HG03175 (cell line): ENCODE data around the gene SNX15.
A peak's percentile ranks its signal among the peaks of the same experiment; 100 is the strongest.
"Not testable (repeated sequence)": the region's sequence is repeated elsewhere in the genome, so short reads cannot be mapped to it uniquely, and the experiment has no call there.

Experiments
- ATAC-seq: cut with Tn5 transposase; IDR thresholded peaks from one replicate; pipeline ENCODE4 v1.9.1; 2021; ENCODE audit warnings: mild to moderate bottlenecking, moderate library complexity; ENCODE audit not compliant: unreplicated experiment

Gene SNX15, protein sequence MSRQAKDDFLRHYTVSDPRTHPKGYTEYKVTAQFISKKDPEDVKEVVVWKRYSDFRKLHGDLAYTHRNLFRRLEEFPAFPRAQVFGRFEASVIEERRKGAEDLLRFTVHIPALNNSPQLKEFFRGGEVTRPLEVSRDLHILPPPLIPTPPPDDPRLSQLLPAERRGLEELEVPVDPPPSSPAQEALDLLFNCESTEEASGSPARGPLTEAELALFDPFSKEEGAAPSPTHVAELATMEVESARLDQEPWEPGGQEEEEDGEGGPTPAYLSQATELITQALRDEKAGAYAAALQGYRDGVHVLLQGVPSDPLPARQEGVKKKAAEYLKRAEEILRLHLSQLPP

DNA sequence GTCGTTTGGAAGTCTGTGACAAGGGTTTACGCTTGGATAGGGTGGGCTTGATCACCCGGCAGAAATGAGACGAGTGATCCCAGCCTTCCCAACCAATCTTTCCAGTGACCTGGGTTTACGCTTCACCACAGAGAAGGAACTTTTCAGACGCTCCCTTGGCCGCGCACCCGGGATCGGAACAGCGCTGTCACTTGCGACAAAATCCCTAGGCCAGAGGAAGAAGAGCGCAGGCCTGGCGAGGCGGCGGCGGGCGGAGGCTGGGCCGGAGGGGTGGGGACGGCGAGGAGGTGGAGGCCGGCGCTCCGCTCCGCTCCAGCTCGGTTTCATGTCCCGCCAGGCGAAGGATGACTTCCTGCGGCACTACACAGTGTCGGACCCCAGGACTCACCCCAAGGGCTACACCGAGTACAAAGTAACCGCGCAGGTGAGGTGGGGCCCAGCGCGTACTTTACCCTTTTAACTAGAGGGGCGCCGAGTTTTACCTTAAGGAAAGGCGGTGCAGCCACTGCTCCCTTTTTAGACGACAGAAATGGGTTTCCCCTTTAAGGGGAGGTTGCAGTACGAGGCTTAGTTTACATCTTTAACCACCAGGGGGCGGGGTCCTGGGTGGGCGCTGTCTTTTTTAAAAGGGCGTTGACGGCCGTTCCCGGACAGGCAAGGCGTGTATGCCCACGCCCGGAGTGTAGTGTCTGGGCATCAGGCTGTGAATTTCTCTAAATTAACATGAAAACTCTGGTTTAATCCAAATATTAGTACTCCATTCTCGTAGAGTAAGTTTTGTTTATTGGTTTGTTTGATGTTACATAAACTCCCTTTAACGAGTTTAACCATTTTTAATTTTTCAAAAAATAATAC lies at the start of gene SNX15:
Gene SNX15, plus strand, starts transcription at position 227 of the 855 bp plus-strand sequence. Its CDS starts 99 bp downstream, at position 326.
- peak; percentile 87 for ATAC-seq

DNA sequence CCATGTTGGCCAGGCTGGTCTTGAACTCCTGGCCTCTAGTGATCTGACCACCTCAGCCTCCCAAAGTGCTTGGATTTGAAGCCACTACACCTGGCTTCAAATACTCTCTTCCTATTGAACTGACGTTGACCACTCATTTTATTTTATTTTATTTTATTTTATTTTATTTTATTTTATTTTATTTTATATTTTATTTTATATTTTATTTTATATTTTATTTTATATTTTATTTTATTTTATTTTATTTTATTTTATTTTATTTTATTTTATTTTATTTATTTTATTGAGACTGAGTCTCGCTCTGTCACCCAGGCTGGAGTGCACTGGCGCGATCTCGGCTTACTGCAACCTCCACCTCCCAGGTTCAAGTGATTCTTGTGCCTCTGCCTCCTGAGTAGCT lies 43.9 kb upstream of the SNX15 start:
- not testable (repeated sequence) for ATAC-seq

DNA sequence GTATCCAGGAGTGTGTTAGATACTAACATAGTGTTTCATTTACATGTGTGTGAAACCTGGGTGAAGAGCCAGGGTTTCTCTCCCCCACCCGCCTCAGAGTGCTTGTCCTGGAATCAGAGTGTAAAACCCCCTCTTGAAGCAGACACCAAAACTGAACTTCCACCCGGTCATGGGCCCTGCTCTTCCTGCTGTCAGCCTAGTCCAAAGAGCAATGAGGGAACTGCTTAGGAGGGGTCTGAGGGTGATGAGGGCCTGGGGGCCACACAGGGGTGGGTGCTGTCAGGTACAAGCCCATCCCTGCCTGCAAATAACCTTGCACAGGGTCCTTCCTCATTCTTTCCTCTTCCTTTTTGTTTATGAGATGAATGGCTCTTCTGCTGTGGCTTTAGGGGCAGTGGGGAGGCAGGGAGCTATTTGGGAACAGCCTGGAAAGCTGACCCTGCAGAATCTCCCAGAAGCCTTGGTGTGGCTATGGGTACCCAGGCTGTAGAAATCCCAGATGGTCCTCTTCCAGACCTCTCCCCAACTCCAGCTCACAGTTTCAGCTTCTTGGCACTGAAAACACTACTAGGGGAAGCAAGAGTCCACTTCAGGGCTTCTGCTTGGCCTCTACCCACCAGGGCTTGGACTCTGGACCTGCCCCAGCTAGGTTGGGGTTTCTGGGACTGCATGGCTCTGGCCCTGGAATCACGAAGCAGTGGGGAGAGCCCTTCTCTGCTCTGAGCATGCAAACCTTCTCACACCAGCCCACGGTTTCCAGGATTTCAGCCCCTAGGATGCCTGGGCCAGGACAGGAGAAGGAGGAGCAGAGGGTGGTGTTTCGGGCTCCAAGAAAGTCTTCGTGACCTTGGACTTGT lies 39.0 kb upstream of the SNX15 start:
- ATAC-seq = no peak

DNA sequence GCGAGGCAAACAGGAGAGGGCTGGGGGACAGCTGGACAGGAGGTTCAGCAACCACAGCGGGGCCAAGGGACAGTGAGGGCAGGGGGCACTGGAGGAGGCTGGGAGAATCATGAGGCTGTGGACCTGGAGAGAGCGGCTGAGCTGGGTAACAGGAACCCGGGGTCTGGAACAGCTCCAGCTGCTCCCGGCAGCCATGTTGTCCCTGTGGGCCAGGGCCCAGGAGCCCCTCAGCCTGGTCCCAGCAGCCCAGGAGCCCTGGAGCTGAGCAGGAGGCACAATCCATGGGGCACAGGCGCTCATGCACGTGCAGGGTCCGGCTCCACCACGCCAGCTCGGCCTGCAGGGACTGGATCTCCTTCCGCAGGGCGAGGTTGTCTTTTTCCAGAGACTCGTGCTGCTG lies 37.8 kb upstream of the SNX15 start:
- no peak for ATAC-seq

DNA sequence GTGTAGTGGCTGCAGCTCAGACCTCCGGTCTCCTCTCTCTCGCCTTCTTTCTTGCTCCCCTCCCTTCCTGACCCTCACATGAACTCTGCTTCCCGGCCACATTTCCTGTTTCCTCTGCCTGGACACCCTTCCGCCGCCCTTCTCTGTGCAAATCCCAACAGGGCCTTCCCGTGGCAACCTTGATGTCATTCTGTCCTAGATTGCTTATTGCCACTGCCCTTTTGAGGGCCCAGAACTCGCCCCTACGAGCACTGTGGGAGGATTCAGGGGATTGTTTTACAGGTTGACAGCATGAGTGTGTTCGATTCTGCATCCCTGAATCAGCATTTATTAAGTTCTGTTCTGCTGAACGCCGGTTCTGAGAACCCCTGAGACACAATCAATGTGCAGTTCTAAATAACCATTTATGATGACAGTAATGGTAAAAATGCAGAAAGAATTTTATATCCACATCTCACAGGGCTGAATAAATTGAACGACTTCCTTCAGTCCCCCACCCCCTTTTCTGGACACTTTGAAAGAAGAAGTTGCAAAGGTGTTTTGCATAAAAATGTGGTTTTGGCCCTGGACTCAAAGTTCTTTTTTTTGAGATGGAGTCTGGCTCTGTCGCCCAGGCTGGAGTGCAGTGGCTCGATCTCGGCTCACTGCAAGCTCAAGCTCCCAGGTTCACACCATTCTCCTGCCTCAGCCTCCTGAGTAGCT lies 36.9 kb upstream of the SNX15 start:
- no peak for ATAC-seq

DNA sequence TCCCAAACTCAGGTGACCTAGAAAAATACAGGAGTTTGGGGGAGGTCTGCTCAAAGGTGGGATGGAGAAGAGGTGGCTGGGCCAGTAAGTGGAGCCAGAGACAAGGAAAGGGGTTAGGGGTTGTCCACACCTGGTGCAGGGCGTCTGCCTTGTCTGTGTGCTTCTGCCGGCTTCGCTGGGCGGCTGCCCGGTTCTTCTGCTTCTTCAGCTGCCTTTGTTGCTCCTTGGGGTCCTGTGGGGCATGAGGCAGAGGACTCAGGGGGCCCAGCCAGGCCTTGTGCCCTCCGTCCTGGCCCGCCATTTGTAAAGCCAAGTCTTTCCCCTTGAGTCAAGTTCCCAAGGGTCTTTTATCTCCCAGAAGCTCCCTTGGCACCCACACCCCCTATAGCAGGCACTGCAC lies 32.9 kb upstream of the SNX15 start:
- ATAC-seq = no peak

DNA sequence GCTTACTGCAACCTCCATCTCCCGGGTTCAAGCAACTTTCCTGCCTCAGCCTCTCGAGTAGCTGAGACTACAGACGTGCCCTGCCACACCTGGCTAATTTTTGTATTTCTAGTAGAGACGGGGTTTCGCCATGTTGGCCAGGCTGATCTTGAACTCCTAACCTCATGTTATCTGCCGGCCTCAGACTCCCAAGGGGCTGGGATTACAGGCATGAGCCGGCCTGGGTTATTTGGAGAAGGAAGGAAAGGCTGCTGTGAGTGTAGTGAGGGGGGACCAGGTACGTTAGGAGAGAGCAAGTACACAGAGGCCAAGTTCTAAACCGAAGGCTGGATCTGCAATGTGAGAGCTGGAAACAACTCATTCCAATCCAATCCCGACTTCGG lies 30.9 kb upstream of the SNX15 start:
- ATAC-seq = no peak

DNA sequence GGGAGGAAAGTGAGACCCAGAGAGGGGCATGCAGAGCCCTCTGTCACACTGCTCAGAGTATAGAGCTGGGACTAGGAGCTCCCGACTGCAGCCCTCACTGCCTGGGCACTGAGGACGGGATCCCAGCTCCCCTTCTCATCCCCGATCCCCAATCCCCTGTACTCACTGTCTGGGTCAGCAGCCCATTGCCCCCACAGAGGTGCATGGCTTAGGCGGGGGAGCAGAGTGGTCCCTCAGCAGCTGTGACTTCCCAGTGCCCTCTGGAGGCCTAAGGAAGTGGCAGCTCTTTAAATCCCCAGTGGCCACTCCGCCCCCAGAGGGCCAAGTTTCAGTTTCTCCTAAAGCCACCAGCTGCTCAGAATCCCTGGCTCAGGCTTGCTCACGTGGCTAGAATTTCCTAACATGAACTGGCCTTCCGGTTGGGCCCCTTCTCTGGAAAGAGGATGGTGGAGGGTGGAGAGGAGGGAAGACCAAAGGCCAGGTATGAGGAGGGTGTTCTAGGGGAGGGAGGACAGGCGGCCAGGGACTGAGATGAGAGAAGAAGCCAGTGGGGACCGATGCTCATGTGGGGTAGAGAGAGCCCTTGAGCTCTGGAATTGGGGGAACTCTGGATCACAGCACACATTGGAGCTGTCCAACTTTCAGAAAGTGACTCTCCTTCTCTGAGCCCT lies 30.4 kb upstream of the SNX15 start, which contains the start of gene BATF2:
Gene BATF2, minus strand, starts transcription at position 262 of the 671 bp plus-strand sequence. Its CDS starts 57 bp downstream, at position 205.
- no peak for ATAC-seq

DNA sequence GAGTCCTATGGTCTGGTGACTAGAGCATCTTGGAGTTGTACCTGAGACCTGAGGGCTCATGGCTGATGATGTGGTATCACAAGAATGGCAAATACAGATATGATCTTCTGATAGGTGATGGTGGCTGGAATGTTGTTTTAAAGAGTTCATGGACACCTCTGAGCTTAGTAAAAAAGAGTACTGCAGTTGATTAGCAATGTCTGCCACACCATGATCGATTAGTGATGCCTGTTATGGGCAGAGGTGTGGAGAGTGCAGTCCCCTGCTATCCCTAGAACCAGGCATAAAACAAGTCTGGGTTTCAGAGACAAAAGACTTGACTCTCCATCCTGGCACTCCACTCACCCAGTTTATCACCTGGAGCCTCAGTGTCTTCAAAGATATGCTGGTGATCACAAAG lies 29.1 kb upstream of the SNX15 start:
- no peak for ATAC-seq

DNA sequence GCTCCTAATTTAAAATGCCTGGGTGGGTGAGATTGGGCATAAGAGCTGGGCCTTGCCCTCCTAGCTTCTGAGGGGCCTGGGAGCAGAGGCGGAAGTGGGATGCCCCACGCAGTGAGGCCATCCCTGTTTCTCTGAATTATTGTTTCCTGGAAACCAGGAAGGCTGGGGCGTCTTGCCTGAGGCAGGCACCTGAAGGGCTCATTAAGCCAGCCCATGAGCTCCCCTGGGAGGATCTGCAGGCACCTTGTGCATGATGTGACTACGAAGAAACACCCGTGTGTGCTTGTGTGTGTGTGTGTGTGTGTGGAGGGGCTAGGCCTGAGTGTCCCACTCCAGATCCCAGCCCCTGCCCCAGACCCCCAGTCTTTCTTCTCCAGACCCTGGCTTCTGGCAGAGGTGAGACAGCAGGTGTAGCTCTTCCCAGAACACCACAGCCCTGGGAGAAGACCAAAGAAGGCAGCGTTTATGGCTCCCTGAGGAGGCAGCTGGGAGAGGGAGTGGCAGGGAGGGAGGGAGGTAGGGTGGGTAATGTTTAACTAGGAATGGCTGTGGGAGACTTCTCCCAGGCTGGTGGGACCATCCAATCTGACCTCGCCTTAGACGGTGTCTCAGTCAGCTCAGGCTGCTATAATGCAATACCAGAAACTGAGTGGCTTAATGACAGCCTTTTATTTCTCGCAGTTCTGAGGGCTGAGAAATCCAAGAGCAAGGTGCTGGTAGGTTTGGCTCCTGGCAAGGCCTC lies 28.4 kb upstream of the SNX15 start:
- ATAC-seq = no peak

DNA sequence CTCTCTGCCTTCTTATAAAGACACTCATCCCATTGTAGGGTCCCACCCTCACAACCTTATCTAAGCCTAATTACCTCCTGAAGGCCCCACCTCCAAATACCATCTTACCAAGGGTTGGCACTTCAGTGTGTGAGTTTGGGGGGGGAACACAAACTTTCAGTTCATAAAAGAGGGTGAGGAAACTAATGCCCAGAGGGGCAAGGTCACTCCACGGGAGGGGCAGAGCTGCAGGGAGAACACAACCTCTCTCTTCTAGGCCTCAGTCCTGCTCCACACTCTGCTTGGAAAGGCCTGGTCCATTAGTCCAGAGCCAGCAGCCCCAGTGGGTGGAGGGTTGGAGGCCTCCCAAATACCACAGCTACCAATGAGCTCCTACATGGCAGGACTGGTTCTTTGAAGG lies 27.8 kb upstream of the SNX15 start:
- ATAC-seq = no peak

DNA sequence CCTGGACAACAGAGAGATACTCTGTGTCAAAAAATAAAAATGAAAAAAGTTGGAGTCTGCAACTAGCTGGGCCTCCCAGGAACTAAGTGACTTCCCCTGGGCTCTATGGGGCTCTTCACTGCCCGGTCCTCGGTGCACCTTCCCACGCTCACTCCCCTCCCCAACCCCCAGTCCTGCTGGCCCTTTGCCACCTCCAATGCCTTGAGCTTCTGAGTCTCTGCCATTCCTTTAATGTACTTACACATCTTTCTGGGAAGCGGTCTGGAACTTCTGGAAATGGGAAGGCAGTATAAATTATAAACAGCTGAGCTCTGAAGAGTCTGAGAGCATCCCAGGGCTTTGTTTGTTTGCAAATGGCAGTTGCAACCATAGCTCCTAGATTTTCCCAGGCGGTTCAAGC lies 24.5 kb upstream of the SNX15 start:
- ATAC-seq = no peak

DNA sequence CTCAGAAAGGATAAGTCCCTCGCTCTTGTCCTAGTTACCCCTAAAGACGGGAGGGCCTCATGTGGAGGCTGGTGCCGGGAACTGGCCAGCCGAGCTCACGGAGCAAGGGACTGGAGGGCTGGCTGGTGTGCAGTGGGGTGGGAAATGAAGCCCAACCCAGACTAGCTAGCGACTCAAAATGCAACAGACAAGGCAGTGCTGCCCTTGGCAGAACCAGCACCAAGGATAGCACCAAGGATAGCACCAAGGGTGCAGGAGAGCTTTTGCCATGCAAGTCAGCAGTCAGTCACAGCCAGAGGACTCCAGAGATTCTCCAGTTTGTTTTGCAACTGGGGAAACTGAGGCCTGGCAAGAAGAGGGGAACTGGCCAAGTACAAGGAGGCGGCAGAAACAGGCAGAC lies 24.0 kb upstream of the SNX15 start:
- ATAC-seq = no peak

DNA sequence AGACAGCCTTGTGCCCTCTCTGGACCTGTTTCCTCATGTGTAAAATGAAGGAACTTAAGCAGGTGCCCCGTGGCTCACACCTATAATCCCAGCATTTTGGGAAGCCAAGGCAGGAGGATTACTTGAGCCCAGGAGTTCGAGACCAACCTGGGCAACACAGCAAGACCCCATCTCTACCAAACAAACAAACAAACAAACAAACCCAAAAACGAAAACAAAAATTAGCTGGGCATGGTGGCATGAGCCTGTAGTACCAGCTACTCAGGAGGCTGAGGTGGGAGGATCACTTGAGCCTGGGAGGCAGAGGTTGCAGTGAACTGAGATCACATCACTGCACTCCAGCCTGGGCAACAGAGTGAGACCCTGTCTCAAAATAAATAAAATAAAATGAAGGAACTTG lies 23.3 kb upstream of the SNX15 start:
- ATAC-seq = not testable (repeated sequence)

DNA sequence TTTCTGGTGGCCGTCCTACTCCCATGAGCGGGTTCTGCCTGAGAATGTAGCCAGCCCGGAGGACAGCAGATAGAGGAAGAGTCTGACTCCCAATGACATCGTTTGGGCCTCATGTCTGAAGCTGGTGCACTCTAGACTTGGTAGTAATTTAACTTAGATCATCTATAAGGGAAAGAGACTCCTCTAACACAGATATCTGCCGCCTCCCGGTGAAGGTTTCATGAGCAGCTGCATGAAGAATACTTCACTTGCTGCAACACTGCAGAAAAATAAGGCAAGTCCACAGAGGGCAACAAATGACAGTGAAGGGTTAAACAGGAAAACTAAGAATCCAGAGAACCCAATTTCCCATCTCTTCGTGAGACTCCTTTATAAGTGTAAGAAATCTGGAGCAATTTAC lies 19.2 kb upstream of the SNX15 start:
- ATAC-seq = no peak

DNA sequence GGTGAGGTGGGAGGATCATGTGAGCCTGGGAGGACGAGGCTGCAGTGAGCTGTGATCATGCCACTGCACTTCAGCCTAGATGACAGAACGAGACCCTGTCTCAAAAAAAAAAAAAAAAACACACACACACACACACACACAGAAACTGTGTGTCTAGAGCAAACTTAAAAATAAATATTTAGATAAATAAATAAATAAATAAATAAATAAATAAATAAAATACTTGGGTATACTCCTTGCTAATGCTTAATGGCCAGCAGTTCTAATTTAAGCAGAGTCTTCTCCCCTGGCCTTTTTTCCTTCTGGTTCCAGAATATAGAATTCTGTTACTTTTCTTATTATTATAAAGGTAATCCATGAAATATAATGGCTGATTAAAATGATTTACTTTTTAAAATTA lies 18.4 kb upstream of the SNX15 start:
- no peak for ATAC-seq

DNA sequence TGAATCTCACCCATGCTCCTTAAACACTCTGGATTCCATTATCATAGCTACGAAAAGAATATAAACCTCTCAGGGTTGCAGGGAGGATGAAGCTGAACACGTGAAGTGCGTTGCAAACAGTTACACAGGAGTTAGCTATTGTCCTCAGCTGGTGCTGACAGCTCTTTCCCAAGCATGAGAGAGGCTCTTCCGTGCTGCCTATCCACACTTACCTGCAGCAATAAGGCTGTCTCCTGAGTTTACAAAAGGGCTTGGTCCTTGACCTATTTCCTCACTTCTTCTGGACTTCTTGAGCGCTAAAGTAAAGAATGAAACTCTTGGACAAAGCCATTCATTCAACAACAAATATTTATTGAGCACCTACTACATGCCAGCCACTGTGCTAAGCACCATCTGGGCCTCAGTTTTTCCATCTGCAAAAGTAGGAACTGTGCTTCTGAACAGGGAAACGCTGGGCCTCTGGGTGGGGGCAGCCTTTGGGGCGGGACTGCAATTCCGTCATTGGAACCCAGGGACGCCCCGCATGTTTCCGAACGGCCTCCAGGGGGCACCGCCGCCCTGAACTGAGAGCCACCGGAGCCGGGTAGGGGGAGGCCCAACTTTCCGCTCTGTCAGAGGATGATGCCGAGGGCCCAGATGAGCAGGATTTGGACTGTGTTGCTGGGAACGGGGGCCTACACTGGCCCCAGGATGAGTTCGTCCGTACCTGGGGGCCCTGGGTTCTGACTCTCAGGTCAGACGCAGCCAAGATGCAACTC lies 13.9 kb upstream of the SNX15 start:
- ATAC-seq = peak; percentile 67

DNA sequence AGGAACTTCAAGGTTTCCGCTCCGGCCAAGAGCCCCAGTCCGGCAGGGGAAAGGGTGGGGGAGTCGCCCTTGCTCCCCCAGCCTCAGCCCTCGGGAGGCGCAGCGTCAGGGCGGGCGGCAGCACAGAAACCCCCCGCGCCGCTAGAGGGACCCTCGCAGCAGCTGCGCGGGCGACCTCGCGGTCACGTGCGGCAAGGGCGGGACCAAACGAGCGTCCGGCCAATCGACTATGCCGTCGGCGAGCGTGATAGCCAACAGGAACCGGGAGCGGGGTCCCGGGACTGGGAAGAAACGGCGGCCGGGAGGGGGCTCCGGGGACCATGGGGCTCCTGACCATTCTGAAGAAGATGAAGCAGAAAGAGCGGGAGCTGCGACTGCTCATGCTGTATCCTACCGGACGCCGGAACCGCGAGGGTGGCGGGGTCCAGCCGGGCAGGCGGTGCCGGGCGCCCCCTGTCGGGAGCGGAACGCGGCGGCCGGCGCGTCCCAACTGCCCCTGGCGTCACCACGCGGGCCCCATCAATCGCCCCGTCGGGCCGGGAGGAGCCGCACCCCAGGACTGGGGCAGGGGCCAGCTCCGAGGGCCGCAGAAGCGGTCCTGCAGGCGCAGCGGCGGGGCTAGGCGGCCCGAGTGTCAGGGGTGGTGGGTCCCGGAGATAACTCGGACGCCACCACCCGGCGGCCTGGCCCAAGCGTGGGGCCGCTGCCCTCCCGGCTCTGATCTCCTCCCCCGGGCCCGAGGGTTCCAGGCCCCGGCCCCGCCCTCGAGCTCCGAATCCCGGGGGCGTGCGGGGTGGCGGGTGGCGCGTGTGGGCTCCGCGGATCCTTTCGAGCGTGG lies 13.1 kb upstream of the SNX15 start, which contains the start of gene ARL2:
Gene ARL2, plus strand, starts transcription at position 273 of the 838 bp plus-strand sequence. Its CDS starts 48 bp downstream, at position 321.
- peak; percentile 82 for ATAC-seq
